GM12864 (cell line): ENCODE data around the gene PPP1R3D.

Source experiments
- DNase-seq: peaks from one replicate; pipeline ENCODE4 v3.0.0-alpha.2; 2011; ENCODE audit warnings: low read depth
- H3K4me3 ChIP-seq: 2 replicates; pipeline ENCODE4 v1.5.1; 2011; ENCODE audit warnings: mild to moderate bottlenecking, low read depth, low read length, control low read depth
- TF ChIP-seq, protein P1 (sequence below): IDR thresholded peaks from 2 replicates; pipeline ENCODE4 v1.5.1; 2011; ENCODE audit warnings: low read depth, mild to moderate bottlenecking, moderate library complexity, low read length, control low read depth, inconsistent platforms; ENCODE audit errors: missing control alignments

Gene PPP1R3D

DNA sequence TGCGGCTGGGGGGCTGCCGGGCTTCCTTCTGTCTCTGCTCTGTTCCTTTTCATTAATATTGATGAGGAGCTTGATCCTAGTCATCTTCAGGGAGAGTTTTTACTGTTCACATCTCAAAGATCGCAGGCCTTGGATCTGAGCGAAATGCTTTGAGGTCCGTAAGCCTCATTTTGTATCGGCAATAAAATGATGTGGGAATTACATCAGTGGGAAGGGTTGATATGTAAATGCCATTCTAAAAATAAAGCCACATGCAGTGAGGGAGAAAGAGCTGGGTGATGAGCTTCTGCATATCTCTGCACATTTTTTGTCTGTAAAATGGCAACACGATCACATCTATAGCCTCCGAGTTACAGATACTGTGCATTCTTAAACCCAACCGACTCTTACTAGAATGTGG is 43.0 kb upstream of the PPP1R3D start:
- no peak overlapping the region for H3K4me3 ChIP-seq
- DNase-seq = no peak
- TF ChIP-seq, protein P1, sequence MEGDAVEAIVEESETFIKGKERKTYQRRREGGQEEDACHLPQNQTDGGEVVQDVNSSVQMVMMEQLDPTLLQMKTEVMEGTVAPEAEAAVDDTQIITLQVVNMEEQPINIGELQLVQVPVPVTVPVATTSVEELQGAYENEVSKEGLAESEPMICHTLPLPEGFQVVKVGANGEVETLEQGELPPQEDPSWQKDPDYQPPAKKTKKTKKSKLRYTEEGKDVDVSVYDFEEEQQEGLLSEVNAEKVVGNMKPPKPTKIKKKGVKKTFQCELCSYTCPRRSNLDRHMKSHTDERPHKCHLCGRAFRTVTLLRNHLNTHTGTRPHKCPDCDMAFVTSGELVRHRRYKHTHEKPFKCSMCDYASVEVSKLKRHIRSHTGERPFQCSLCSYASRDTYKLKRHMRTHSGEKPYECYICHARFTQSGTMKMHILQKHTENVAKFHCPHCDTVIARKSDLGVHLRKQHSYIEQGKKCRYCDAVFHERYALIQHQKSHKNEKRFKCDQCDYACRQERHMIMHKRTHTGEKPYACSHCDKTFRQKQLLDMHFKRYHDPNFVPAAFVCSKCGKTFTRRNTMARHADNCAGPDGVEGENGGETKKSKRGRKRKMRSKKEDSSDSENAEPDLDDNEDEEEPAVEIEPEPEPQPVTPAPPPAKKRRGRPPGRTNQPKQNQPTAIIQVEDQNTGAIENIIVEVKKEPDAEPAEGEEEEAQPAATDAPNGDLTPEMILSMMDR = no peak

DNA sequence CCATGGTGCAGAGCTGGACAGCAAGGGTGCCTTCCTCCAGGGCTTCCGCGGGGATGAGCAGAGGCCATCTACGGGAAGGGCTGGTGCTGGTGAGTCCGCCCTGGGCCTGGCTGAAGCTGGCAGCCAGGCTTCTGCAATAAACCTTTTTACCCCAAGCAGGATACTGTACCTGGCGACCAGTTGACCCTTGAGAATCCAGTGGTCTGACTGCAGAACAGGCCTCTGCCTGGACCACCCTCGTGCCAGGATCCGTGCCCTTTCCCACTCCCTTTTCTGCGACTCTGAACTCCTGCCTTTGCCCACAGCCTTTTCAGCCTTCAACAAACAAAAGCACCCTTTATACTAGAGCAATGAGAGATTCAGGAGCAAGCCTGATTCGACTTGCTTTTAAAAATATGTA is 37.0 kb upstream of the PPP1R3D start:
- DNase-seq = no peak
- TF ChIP-seq, protein P1 = no peak
- no peak overlapping the region for H3K4me3 ChIP-seq

DNA sequence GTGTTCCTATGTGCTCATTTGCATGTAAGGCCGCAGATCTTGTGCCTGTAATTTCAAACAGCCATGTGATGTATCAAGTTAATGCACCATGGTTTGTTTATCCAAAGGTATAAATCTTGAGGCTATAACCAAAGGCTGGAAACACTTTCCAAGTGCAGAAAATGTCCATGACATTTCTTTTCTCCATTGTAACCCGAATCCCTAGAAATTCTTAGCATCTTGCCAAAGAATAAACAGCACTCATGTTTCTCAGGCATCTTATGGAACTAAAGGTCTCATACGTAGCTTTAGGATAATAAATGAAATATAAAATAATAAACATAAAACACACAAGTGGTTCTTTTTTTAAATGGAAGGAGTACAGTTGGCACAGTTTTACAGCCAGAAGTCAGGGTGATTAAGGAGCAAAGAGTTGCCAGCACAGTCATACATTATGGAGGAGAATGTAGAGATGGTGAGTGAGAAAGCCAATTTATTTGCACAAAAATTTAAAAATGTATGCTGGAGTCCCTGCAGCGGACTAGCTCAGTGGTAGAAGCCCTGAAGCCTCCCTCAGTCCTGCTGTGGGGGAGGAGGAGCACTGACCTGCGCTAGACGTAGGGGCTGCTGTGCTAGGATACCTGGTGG is 36.2 kb upstream of the PPP1R3D start:
- DNase-seq = no peak
- no peak overlapping the region for H3K4me3 ChIP-seq
- TF ChIP-seq, protein P1 = no peak

DNA sequence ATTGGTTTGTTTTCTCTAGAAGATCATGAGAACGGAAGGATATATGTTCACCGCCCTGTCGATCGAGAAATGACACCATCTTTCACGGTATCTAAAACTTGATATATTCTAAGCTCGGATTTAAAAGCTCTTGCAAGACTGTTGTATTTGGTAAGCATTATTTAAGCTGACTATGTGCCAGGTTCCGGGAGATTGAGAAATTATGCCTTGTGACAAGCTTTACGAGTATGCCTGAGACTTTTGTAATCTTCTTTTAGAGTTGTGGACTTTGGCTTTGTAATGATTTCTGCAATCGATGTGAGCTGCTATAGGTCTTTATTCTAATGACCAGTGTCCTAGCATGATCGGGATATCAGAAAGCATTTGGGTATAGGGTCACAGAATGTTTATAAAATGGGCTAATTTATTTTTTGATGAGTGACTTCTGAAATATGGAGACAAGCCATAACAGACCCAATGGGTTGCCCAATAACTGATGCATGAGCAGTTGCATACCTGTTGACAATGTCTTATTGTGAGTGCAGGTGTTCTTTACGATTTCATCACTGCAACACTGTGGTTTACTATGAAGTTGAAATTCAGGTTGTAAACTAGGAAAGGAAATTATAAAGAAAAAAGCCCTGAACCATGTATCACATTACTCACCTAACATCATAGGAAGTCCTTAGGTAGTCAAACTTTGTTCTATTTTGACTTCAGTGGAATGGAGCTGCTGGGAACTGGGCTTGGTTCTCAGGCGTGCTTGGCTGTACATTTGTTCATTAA is 32.1 kb upstream of the PPP1R3D start:
- H3K4me3 ChIP-seq = no peak overlapping the region
- DNase-seq = no peak
- TF ChIP-seq, protein P1 = no peak

DNA sequence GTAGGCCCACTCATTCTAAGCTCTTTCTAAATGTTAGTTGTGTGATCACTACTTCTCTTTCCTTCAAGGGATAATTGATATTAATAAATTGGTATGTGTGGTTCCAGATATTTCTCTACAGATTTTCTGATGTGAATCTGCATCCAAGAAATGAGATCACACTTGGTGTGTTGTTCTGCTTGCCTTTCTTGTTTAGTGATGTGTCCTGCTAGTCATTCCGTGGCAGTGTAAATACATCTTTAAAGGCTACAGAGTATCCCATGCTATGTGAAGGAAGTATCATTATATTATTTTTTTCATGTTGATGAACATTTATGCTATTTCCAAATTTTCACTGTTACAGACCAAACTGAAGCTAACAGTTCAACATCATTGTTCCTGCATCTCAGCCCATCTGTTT is 31.3 kb upstream of the PPP1R3D start:
- TF ChIP-seq, protein P1 = no peak
- DNase-seq = no peak
- no peak overlapping the region for H3K4me3 ChIP-seq

DNA sequence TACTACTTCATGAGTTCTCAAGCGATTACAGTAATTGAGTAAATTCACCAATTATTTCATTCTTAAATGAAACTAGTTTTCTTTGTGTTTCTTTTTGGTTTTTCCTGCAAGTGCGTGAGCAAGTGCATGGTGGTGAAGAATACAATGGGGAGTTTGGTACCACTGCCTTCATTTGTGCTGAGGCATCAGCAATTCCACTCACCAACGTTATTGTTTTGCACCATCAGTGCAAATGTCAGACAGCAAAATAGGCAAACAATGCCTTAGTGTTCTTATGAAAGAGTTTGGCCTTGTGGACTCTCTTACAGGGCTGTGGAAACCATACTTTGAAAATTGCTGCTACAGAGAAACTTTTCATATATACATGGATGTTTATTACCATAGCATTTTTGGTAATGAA is 26.3 kb upstream of the PPP1R3D start:
- no peak for DNase-seq
- H3K4me3 ChIP-seq = no peak overlapping the region
- TF ChIP-seq, protein P1 = no peak

DNA sequence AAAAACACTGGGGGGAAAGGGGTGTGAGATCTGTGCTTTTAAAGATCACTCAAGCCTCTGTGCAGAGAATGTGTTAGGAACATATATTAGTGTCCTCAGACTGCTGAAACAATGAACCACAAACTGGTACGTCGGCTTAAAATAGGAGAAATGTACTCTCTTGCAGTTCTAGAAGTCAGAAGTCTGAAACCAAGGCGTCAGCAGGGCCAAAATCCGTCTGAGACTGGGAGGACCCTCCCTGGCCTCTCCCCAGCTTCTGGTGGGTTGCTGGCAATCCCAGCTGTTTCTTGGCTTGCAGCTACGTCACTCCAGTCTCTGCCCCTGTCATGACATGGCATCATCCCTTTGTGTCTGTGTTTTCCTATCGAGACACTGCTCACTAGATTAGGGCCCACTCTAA is 22.1 kb upstream of the PPP1R3D start:
- no peak overlapping the region for H3K4me3 ChIP-seq
- DNase-seq = no peak
- TF ChIP-seq, protein P1 = no peak
